ENCODE measurements around the gene SRPK1.

Gene SRPK1

GRCh38 chr6:35787266-35788218, 133.4 kb downstream of the SRPK1 start:
- no peak for TF ChIP-seq CTCF (IDR thresholded peaks at IDR 0.05)

GRCh38 chr6:35786810-35787209, 134.1 kb downstream of the SRPK1 start:
- TF ChIP-seq CTCF (IDR thresholded peaks at IDR 0.05) = no peak

DNA sequence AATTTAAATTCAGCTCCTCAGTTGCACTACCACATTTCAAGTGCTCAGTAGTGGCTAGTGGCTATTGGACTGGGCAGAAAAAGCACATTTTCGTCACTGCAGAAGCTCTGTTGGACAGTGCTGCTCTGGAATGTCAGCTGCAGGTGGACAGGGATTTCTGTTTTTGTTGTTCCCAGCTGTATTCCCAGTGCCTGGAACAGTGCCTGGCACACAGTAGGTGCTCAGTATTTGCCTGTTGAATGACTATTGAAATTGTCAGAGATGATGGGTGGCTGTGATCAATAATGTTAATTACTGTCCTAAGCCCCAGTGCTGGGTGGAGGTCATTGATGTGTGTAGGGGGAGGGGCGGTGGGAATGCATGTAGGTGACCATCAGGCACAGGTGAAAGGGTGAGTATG, 134.6 kb downstream of the SRPK1 start:
- no peak for TF ChIP-seq CTCF (IDR thresholded peaks at IDR 0.05)

- no peak for TF ChIP-seq CTCF (IDR thresholded peaks at IDR 0.05)
Measured at GRCh38 chr6:35784200-35784599, 136.7 kb downstream of the SRPK1 start.

Data from LNCAP (cell line).